HG03196 (cell line): ENCODE data around the gene PDE4D.

Experiments used
- ATAC-seq: cut with Tn5 transposase; IDR thresholded peaks from one replicate; pipeline ENCODE4 v1.9.1; 2021; ENCODE audit not compliant: unreplicated experiment

The PDE4D gene

GRCh38 chr5:58924306-58924705 is 969.2 kb downstream of the PDE4D start:
- no peak for ATAC-seq

GRCh38 chr5:58923355-58923754 is 970.2 kb downstream of the PDE4D start:
- no peak for ATAC-seq

GRCh38 chr5:58922461-58923171 is 970.9 kb downstream of the PDE4D start:
- ATAC-seq, result no peak

GRCh38 chr5:58921159-58921558 is 972.4 kb downstream of the PDE4D start:
- ATAC-seq, result no peak

- no peak for ATAC-seq
Observed at GRCh38 chr5:58919833-58920232, 973.7 kb downstream of the PDE4D start.
